HG03064 (cell line): Measurements from ENCODE around the gene RNPS1.
"Not testable (repeated sequence)": the region's sequence is repeated elsewhere in the genome, so short reads cannot be mapped to it uniquely, and the experiment has no call there.

Experiments used
- ATAC-seq: cut with Tn5 transposase; IDR thresholded peaks from one replicate; pipeline ENCODE4 v1.9.1; 2021; ENCODE audit warnings: low read depth; ENCODE audit not compliant: unreplicated experiment

RNPS1 gene

GRCh38 chr16:2258530-2258929 is 9.4 kb downstream of the RNPS1 start:
- ATAC-seq: not testable (repeated sequence)

- ATAC-seq: no peak
Measured at GRCh38 chr16:2257726-2258125, 10.2 kb downstream of the RNPS1 start.

DNA sequence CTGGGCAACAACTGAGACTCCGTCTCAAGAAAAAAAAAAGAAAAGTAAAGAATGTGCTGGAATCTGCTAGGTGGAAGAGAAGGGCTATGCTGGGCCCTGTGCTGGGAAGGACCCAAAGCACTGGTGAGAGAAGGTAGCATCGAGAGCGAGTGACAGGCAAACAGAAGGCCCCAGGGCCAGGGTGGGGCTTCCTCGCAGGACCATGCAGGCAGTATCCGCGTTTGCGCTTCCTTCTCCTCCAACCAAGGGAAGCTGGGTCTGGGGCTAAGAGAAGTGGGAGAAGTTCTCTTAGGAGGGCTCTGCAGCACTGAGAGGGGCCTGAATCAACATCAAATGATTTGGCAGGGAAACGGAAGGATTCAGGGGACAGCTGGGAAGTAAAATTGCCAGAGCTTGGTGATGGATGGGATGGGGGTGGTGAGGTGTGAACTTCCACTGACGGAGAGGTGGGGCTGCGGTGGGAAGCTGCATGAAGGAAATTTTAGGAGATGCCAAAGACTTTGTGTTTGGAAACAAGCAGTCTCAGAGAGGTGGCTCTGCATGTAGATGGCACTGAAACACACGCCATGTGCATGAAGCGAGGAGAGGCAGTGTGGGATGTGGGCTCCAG is 11.3 kb downstream of the RNPS1 start:
- no peak for ATAC-seq

- ATAC-seq: no peak
Measured at GRCh38 chr16:2253293-2253692, 14.6 kb downstream of the RNPS1 start.

DNA sequence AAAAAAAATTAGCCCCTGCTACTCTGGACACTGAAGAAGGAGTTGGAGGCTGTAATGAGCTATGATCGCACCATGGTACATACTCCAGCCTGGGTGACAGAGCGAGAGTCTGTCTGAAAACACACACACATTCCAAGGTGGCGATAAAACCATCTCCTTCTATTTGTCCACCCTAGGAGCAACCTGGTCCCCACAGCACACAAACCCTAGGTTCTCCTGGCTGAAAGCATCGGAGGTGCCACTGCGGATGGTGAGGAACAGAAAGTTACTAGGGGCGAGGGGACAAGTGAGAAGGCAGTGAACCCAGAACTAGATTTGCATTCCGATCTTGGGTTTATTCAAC is 15.1 kb downstream of the RNPS1 start:
- no peak for ATAC-seq

DNA sequence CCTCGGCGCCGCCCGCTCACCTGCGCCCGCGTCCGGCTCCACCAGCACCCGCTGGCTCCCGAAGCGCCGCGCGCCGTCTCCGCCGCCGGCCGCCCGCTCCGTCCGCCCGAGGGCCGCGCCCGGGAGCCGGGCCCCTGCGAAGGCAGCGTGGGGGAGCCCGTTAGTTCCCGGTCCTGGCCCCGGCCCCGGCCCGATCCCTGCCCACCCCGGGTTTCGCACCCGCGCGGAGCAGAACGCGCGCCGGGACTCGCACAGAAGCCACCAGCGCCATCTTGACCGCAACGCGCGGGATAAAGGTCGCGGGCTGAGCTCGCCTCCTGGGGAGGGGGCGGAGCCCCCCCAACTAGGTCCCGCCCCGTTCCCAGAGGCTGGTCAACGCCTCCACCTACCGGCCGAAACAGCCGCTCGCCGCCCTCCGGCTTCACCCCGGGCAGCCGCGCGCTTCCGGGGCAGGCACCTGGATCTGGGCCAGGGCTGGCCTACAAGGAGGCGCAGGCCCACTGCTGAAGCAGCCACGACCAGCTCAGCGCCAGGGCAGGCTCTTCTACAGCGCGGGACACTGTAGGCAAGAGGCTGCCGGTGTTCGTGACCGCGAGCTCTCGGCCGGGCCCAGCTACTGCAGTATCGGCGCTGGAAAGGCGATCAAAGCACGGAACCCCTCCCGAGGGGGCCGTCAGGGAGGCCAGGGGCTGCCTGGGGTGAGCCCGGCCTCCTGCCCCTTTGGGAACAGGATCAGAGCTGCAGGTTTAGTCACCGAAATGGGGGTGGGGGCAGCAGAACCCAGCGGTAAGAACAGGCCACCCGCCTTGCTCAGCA is 16.4 kb downstream of the RNPS1 start, which contains the start of gene ECI1:
Gene ECI1, minus strand, starts transcription at position 292 of the 816 bp plus-strand sequence. Its CDS starts 21 bp downstream, at position 271.
- peak; percentile 79 for ATAC-seq

DNA sequence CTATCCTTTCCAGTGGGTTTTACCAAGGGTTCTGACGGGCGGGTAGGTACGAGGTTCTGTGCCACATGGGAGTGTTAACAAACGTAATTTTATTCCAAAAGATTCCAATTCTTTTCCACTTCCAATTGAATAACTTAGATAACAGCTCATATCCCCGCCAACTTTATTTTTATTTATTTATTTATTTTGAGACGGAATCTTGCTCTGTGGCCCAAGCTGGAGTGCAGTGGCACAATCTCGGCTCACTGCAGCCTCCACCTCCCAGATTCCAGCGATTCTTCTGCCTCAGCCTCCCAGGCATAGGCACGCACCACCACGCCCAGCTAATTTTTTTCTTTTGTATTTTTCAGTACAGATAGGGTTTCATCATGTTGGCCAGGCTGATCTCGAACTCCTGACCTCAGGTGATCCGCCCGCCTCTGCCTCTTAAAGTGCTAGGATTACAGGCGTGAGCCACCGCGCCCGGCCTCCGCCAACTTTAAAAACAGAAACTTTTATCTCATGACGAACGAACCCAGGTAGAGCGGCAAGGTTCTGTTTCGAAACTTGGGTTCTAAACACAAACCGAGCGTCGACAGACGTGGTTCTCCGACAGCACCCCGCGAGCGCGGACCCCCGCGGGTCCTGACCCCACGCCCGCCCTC is 17.2 kb downstream of the RNPS1 start:
- ATAC-seq: peak; percentile 6

DNA sequence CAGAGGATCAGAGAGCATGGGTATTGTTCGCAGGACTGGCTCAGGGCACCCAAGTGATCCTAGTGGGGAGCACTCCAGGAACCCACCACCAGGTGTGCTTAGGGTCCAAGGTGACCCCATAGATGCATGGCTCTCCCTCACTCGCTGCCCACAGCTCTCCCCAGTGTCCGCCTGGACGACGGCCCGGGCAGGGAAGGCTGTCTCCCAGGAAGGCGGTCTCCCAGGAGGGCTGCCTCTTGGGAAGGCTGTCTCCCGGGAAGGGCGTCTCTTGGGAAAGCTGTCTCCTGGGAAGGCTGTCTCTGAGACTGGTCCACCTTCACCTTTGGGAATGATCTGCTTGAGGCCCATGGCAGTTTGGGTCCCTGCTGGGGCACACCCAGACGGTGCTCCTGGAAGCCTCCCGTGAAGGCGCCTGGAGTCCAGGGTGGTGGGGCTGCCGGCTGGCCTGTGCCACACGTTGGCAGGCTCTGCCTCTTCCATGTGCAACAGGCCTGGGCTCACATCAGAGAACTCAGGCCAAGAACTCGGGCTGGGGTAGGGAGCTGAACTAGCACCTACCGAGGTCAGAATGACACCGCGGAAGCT is 21.5 kb downstream of the RNPS1 start:
- ATAC-seq: no peak

GRCh38 chr16:2244926-2245795 is 22.8 kb downstream of the RNPS1 start:
- ATAC-seq: no peak

DNA sequence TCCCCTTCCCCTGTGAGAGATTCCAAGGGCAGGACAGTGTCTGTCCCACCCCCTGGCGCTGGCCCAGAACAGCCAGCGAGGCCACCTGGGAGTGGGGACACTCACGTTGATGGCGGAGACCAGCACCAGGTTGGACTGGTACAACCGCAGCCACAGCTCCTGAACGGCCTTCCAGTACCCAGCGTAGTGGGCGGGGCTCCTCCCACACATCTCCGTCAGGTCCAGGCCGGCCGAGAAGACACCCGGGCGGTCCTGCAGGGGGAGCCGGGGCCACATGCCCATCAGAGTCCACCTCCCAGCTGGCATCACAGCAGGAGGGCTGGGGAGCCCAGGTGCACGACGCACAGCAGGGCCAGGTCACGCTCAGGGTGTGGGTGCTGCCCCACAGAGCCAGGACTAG is 23.6 kb downstream of the RNPS1 start:
- ATAC-seq: no peak

DNA sequence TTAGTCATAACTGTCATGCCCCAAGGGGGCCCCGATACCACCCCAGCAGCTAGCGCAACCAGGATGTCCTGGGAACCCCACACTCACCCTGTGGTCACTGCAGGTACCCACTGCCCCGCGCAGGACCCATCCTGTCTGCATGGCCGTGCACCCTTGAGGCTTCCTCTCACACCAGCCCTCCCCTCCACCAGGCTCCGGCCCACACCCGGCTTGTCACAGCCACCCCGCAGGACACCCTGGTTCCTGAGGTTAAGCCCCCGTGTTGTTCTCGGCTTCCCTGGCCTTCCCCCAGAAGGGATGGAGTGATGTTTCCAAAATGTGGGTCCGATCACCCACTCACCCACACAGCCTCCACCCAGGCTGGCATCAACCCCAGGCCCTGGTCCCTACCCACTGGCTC is 24.1 kb downstream of the RNPS1 start:
- ATAC-seq: no peak

GRCh38 chr16:2243031-2243528 is 24.8 kb downstream of the RNPS1 start:
- no peak for ATAC-seq

- no peak for ATAC-seq
Measured at GRCh38 chr16:2242598-2242997, 25.3 kb downstream of the RNPS1 start.

GRCh38 chr16:2240331-2240730 is 27.6 kb downstream of the RNPS1 start:
- not testable (repeated sequence) for ATAC-seq

GRCh38 chr16:2238838-2239675 is 28.9 kb downstream of the RNPS1 start:
- no peak for ATAC-seq

DNA sequence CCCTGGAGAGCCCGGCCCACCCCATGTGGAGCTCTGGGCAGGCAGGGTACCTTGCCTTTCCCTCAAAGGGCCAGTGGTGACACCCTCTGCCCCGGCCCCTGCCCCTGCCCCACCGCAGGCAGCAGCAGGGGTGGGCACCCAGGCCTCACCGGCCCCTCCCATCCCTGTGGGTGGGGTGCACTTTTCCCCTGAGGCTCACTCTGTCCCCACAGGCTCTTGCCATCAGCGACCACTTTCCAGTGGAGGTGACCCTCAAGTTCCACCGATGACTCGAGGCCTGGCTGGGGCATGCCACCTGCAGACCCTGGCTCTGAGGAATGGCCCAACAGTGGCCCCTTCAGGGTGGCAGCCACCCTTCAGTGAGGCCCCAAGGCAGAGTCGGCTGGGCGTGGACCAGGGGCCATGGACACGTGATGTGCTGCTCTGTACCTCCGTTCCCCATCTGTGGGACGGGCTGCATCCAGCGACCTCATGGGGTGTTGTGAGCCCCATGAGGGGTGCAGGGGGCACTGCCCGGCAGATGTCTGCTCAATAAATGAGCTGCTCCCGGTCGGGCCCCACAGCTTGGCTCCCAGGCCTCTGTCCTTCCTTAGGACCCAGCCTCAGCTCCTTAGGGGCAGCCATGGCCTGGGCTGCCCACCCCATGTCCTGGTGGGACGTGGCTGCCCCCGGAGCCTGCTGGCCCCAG is 29.6 kb downstream of the RNPS1 start:
- ATAC-seq: no peak

- no peak for ATAC-seq
Measured at GRCh38 chr16:2237493-2238149, 30.3 kb downstream of the RNPS1 start.

DNA sequence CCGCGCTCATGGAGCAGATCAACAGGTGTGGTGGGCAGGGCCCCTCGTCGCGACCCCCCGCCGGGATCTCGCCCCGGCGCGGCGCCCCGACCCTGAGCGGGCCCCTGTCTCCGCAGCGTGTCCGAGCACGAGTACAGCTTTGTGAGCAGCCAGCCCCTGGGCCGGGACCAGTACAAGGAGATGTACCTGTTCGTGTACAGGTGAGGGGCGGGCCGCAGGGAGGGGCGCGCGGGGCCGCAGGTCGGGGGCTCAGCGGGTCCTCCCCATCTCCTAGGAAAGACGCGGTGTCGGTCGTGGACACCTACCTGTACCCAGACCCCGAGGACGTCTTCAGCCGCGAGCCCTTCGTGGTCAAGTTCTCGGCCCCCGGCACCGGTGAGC is 30.8 kb downstream of the RNPS1 start:
- no peak for ATAC-seq
